HepG2 (cell line): ENCODE results near the gene DOK1. TPM values are rescaled to one million over a fixed set of nuclear protein-coding genes. Genes with fewer than 3 reads are reported as not detected.

Experiments
- AKAP8 ChIP-seq: sonication (generic); formaldehyde crosslinking; IDR thresholded peaks from 2 replicates; pipeline ENCODE4 v1.5.1; 2020; ENCODE audit warnings: mild to moderate bottlenecking, missing genetic modification reagents
- CBX5 ChIP-seq: sonication (generic); formaldehyde crosslinking; IDR thresholded peaks from 2 replicates; pipeline ENCODE4 v1.4.0; 2020; ENCODE audit warnings: missing genetic modification reagents, borderline replicate concordance
- CTCF ChIP-seq: sonication (generic); formaldehyde crosslinking; IDR thresholded peaks from 2 replicates; pipeline ENCODE4 v1.5.0; 2020; ENCODE audit warnings: mild to moderate bottlenecking, missing genetic modification reagents, moderate library complexity
- DNMT1 ChIP-seq: sonication (generic); formaldehyde crosslinking; IDR thresholded peaks from 2 replicates; pipeline ENCODE4 v1.5.1; 2020; ENCODE audit warnings: mild to moderate bottlenecking, missing genetic modification reagents
- IKZF1 ChIP-seq: fragments of 450-650 bp; IDR thresholded peaks from 2 replicates; pipeline ENCODE4 v1.7.1; 2016
- ISX ChIP-seq: sonication (generic); formaldehyde crosslinking; conservative IDR thresholded peaks from 2 replicates; pipeline ENCODE4 v1.5.0; 2020; ENCODE audit warnings: missing genetic modification reagents
- KDM3A ChIP-seq: IDR thresholded peaks from 2 replicates; pipeline ENCODE4 v1.6.1; 2018; ENCODE audit warnings: low read depth, missing compliant biosample characterization
- MLLT10 ChIP-seq: sonication (generic); formaldehyde crosslinking; IDR thresholded peaks from 2 replicates; pipeline ENCODE4 v1.4.0; 2020; ENCODE audit warnings: missing genetic modification reagents
- NCOA5 ChIP-seq: sonication (generic); formaldehyde crosslinking; IDR thresholded peaks from 2 replicates; pipeline ENCODE4 v1.4.0; 2020; ENCODE audit warnings: missing genetic modification reagents
- NKX3-1 ChIP-seq: sonication (generic); formaldehyde crosslinking; IDR thresholded peaks from 2 replicates; pipeline ENCODE4 v1.5.0; 2020; ENCODE audit warnings: missing genetic modification reagents
- RBAK ChIP-seq: sonication (generic); formaldehyde crosslinking; IDR thresholded peaks from 2 replicates; pipeline ENCODE4 v1.5.1; 2020; ENCODE audit warnings: mild to moderate bottlenecking, missing genetic modification reagents
- SOX6 ChIP-seq, 2 experiments: fragments of 450-650 bp in 1 of 2; sonication (generic) in 1 of 2; formaldehyde crosslinking in 1 of 2; IDR thresholded peaks; 2 replicates each; pipeline versions ENCODE4 v1.4.0 to v1.6.1; 2017 to 2020; ENCODE audit warnings: antibody characterized with exemption in 1 of 2, mild to moderate bottlenecking in 1 of 2, missing genetic modification reagents in 1 of 2
- TBX3 ChIP-seq: fragments of 450-650 bp; IDR thresholded peaks from 2 replicates; pipeline ENCODE4 v1.6.1; 2017; ENCODE audit warnings: antibody characterized with exemption, mild to moderate bottlenecking, inconsistent platforms, borderline replicate concordance
- TP53 ChIP-seq: sonication (generic); formaldehyde crosslinking; conservative IDR thresholded peaks from 2 replicates; pipeline ENCODE4 v1.4.0; 2020; ENCODE audit warnings: missing genetic modification reagents
- ZBTB7B ChIP-seq: sonication (generic); formaldehyde crosslinking; IDR thresholded peaks from 2 replicates; pipeline ENCODE4 v1.4.0; 2020; ENCODE audit warnings: missing genetic modification reagents
- ZEB1 ChIP-seq: IDR thresholded peaks from 2 replicates; pipeline ENCODE4 v1.6.1; 2012; ENCODE audit warnings: mild to moderate bottlenecking, low read depth, inconsistent platforms; ENCODE audit not compliant: insufficient replicate concordance
- ZFP82 ChIP-seq: sonication (generic); formaldehyde crosslinking; IDR thresholded peaks from 2 replicates; pipeline ENCODE4 v1.5.1; 2020; ENCODE audit warnings: mild to moderate bottlenecking, missing genetic modification reagents, borderline replicate concordance
- ZNF329 ChIP-seq: sonication (generic); formaldehyde crosslinking; IDR thresholded peaks from 2 replicates; pipeline ENCODE4 v1.9.0; 2021; ENCODE audit warnings: low read depth, mild to moderate bottlenecking, missing genetic modification reagents
- ZNF335 ChIP-seq: sonication (generic); formaldehyde crosslinking; IDR thresholded peaks from 2 replicates; pipeline ENCODE4 v1.4.0; 2020; ENCODE audit warnings: missing genetic modification reagents
- ZNF33B ChIP-seq: sonication (generic); formaldehyde crosslinking; IDR thresholded peaks from 2 replicates; pipeline ENCODE4 v1.5.1; 2020; ENCODE audit warnings: mild to moderate bottlenecking, missing genetic modification reagents
- ZNF567 ChIP-seq: sonication (generic); formaldehyde crosslinking; IDR thresholded peaks from 2 replicates; pipeline ENCODE4 v1.8.1; 2023; ENCODE audit warnings: mild to moderate bottlenecking, missing genetic modification reagents, borderline replicate concordance
- ZNF766 ChIP-seq: sonication (generic); formaldehyde crosslinking; IDR thresholded peaks from 2 replicates; pipeline ENCODE4 v1.5.0; 2020; ENCODE audit warnings: missing genetic modification reagents, borderline replicate concordance
- ZNF768 ChIP-seq: sonication (generic); formaldehyde crosslinking; IDR thresholded peaks from 2 replicates; pipeline ENCODE4 v1.4.0; 2020; ENCODE audit warnings: missing genetic modification reagents
- ZNF839 ChIP-seq: sonication (generic); formaldehyde crosslinking; IDR thresholded peaks from 2 replicates; pipeline ENCODE4 v1.4.0; 2020; ENCODE audit warnings: missing genetic modification reagents, mild to moderate bottlenecking, borderline replicate concordance
- polyA plus RNA-seq, 8 experiments: library from polyadenylated mRNA; depleted of rRNA in 3 of 8; stranded (reverse) in 7 of 8; unstranded in 1 of 8; fragments of >200 nt; fragmentation: Illumina TruSeq in 4 of 8; extraction: Trizol in 4 of 8; gene quantifications; 2 replicates each; pipeline versions ENCODE4 v1.2.1 to v1.2.3, GENCODE V29; 2011 to 2016; ENCODE audit warnings: low read depth in 4 of 8, missing spikeins in 1 of 8, mixed read lengths in 1 of 8; ENCODE audit not compliant: insufficient read depth in 1 of 8
- total RNA-seq, 5 experiments: library from RNA; depleted of rRNA; stranded (reverse); fragments of >200 nt; fragmentation: Illumina TruSeq; extraction: Trizol; gene quantifications; 2 replicates each; pipeline ENCODE4 v1.2.3, GENCODE V29; 2016; ENCODE audit warnings: low read depth in 1 of 5
- TF ChIP-seq, protein P1 (sequence below): sonication (generic); formaldehyde crosslinking; IDR thresholded peaks from 2 replicates; pipeline ENCODE4 v1.5.0; 2020; ENCODE audit warnings: missing genetic modification reagents
- TF ChIP-seq, protein P2 (sequence below): IDR thresholded peaks from 2 replicates; pipeline ENCODE4 v1.6.1; 2016; ENCODE audit warnings: missing compliant biosample characterization, missing genetic modification reagents, borderline replicate concordance
- TF ChIP-seq, protein P3 (sequence below): sonication (generic); formaldehyde crosslinking; IDR thresholded peaks from 2 replicates; pipeline ENCODE4 v1.5.0; 2020; ENCODE audit warnings: missing genetic modification reagents

DOK1 gene
- total and polyA plus RNA-seq, 2 of the 13 experiments (the other 11 are each of a cell fraction or from before 2014, with no cell fraction given), result 0.53 to 0.74 TPM

DNA sequence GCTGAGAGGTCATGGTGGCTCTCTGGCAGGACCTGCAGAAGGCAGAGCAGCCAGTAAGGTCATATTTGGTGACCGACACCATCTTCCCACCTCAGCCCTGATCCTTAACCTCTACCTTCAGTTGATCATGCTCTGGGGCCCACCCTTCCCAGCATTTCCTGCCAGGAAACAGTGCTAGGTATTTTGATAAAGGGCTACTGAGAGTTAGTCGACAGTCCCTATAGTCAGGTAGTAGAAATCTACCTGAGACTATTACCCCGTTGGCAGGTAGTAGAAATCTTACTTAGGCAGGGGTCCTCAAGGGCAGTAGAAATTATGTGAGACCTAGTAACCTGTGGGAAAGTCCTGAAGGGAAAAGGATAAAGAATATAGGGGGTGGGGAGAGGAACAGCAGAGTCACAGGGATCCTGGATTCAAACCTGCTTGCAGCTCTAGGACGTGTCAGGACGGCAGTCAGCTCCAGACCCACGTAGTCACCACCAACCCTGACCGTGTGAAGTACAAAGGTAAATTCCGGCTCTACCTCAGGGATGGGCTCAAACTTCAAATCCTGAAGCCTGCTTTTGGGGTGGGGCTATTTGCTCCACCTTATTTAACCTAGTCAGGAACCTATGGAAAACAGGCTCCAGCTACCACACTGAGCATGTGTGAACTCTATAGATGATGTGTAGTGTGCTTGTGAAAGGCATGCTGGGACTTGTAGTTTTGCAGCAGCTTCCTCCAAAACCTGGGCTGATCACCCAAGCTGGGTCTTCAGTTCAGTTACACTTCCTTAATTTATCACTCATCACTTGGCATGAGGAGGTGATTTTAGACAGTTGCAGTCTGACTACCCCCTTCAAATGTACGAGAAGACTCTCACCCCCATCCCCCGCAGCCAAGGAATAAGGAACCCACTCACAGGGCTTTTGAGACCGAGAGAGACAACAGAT lies 28.5 kb upstream of the DOK1 start, which contains the start of gene DQX1 (continued):
- TF ChIP-seq, protein P1, sequence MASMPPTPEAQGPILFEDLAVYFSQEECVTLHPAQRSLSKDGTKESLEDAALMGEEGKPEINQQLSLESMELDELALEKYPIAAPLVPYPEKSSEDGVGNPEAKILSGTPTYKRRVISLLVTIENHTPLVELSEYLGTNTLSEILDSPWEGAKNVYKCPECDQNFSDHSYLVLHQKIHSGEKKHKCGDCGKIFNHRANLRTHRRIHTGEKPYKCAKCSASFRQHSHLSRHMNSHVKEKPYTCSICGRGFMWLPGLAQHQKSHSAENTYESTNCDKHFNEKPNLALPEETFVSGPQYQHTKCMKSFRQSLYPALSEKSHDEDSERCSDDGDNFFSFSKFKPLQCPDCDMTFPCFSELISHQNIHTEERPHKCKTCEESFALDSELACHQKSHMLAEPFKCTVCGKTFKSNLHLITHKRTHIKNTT (CRISPR knock-in tag), result no peak
- no peak for TF ChIP-seq TP53 (CRISPR knock-in tag)
- no peak for TF ChIP-seq ZNF329
- peak; percentile 79; the same call in 1 of the 2 replicates for TF ChIP-seq ZNF335
- TF ChIP-seq NKX3-1, result no peak
- TF ChIP-seq ZFP82, result no peak
- TF ChIP-seq ZBTB7B, result peak; percentile 64; the same call in 1 of the 2 replicates
- TF ChIP-seq ZEB1, result peak; percentile 88
- TF ChIP-seq DNMT1, result no peak
- no peak for TF ChIP-seq CTCF
- TF ChIP-seq ZNF839 (CRISPR knock-in tag), result no peak
- no peak; the same call in 1 of the 2 replicates for TF ChIP-seq CBX5
- TF ChIP-seq IKZF1, result no peak
- TF ChIP-seq ISX (CRISPR knock-in tag), result no peak
- TF ChIP-seq AKAP8, result no peak
- TF ChIP-seq, protein P2, sequence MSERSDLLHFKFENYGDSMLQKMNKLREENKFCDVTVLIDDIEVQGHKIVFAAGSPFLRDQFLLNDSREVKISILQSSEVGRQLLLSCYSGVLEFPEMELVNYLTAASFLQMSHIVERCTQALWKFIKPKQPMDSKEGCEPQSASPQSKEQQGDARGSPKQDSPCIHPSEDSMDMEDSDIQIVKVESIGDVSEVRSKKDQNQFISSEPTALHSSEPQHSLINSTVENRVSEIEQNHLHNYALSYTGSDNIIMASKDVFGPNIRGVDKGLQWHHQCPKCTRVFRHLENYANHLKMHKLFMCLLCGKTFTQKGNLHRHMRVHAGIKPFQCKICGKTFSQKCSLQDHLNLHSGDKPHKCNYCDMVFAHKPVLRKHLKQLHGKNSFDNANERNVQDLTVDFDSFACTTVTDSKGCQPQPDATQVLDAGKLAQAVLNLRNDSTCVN (CRISPR knock-in tag), result peak; percentile 52; the same call in 1 of the 2 replicates
- TF ChIP-seq, protein P3, sequence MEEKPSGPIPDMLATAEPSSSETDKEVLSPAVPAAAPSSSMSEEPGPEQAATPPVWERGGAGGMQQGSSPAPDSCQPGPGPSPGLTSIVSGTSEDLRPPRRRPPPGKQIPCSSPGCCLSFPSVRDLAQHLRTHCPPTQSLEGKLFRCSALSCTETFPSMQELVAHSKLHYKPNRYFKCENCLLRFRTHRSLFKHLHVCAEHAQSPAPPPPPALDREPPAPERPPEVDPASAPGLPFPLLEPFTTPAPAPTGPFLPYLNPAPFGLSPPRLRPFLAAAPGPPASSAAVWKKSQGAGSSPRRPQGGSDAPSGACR, result peak; percentile 80
- no peak for TF ChIP-seq NCOA5
- no peak for TF ChIP-seq SOX6 (IDR thresholded peaks at IDR 0.05)
- peak; percentile 21; the same call in 1 of the 2 replicates for TF ChIP-seq SOX6 (CRISPR knock-in tag; IDR thresholded peaks at IDR 0.05)
- no peak for TF ChIP-seq ZNF567 (CRISPR knock-in tag)
- TF ChIP-seq RBAK (CRISPR knock-in tag), result no peak
- TF ChIP-seq ZNF33B (CRISPR knock-in tag), result no peak; the same call in 1 of the 2 replicates
- no peak for TF ChIP-seq ZNF766 (CRISPR knock-in tag)
- no peak for TF ChIP-seq ZNF768
- no peak for TF ChIP-seq MLLT10
- no peak for TF ChIP-seq KDM3A
- 0 out of 2 replicates have a peak, but pooled peaks have one; percentile 21 for TF ChIP-seq TBX3
